ENCODE measurements around the gene MYO1F.

Gene MYO1F

DNA sequence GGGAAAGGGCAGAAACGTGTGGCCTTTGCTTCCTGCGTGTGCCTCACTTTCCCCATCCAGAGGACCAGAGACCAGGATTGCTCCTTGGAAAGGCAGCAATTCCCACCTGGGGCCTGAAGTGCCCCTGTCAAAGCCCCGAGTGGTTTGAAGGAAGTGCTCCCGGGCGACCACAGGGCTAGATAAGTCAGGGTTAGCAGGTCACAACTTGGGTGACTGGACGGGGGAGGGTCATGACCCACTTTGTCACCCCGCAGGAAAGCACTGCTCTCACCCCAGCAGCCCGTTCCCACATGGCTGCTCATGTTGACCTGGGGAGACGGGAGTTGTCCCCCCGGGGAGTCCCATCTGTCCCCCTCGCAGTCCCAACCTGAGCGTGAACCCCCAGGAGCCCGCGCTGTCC, 75.3 kb downstream of the MYO1F start:
- Histone ChIP-seq H3K4me2 (peak overlapping the region; percentile 59), H3K27ac (0 out of 2 replicates have a peak overlapping the region, but pooled peaks have one; percentile 24), H3K9ac (no peak overlapping the region), H4K20me1 (no peaks in the 10 kb centered on the region), H3K36me3 (0 out of 2 replicates have a peak, but pooled peaks cover under 1% of the 10 kb centered on the region), H3K9me3 (no peaks in the 10 kb centered on the region), H3K27me3 (no peaks in the 10 kb centered on the region), H3K4me1 (peaks cover 56% of the 10 kb centered on the region), H3K4me3 (no peak overlapping the region)
- no peak for TF ChIP-seq Cebpa-rat (IDR thresholded peaks at IDR 0.05)

GRCh38 chr19:8501516-8501915, 75.7 kb downstream of the MYO1F start:
- Histone ChIP-seq H3K4me2 (peak overlapping the region; percentile 59), H4K20me1 (no peaks in the 10 kb centered on the region), H3K9ac (no peak overlapping the region), H3K27me3 (no peaks in the 10 kb centered on the region), H3K9me3 (no peaks in the 10 kb centered on the region), H3K27ac (0 out of 2 replicates have a peak overlapping the region, but pooled peaks have one; percentile 24), H3K36me3 (no peaks in the 10 kb centered on the region), H3K4me3 (no peak overlapping the region), H3K4me1 (peaks cover 53% of the 10 kb centered on the region)
- no peak for TF ChIP-seq Cebpa-rat (IDR thresholded peaks at IDR 0.05)

- Histone ChIP-seq H3K36me3 (no peaks in the 10 kb centered on the region), H3K4me1 (peaks cover 47% of the 10 kb centered on the region), H3K4me2 (peak overlapping the region; percentile 39), H3K9me3 (no peaks in the 10 kb centered on the region), H3K9ac (no peak overlapping the region), H3K27me3 (no peaks in the 10 kb centered on the region), H3K4me3 (no peak overlapping the region), H3K27ac (peak overlapping the region; percentile 38; the same call in 1 of the 2 replicates), H4K20me1 (no peaks in the 10 kb centered on the region)
- TF ChIP-seq Cebpa-rat (IDR thresholded peaks at IDR 0.05), result no peak
Measured at GRCh38 chr19:8500158-8500557, 77.1 kb downstream of the MYO1F start.

- no peak overlapping the region for H3K4me3 ChIP-seq
- H3K27me3 ChIP-seq, result no peaks in the 10 kb centered on the region
- H3K4me1 ChIP-seq, result peaks cover 49% of the 10 kb centered on the region
- H3K36me3 ChIP-seq, result no peaks in the 10 kb centered on the region
- H3K4me2 ChIP-seq, result no peak overlapping the region
- no peaks in the 10 kb centered on the region for H3K9me3 ChIP-seq
- no peaks in the 10 kb centered on the region for H4K20me1 ChIP-seq
- no peak overlapping the region for H3K27ac ChIP-seq
- no peak for TF ChIP-seq Cebpa-rat (IDR thresholded peaks at IDR 0.05)
- no peak overlapping the region for H3K9ac ChIP-seq
Measured at GRCh38 chr19:8499048-8499833, 78.0 kb downstream of the MYO1F start.

GRCh38 chr19:8498295-8498694, 78.9 kb downstream of the MYO1F start:
- H3K9ac ChIP-seq, result no peak overlapping the region
- no peaks in the 10 kb centered on the region for H3K27me3 ChIP-seq
- no peaks in the 10 kb centered on the region for H4K20me1 ChIP-seq
- no peak for TF ChIP-seq Cebpa-rat (IDR thresholded peaks at IDR 0.05)
- H3K9me3 ChIP-seq, result no peaks in the 10 kb centered on the region
- peaks cover 50% of the 10 kb centered on the region for H3K4me1 ChIP-seq
- no peak overlapping the region for H3K4me2 ChIP-seq
- H3K4me3 ChIP-seq, result no peak overlapping the region
- no peaks in the 10 kb centered on the region for H3K36me3 ChIP-seq
- H3K27ac ChIP-seq, result no peak overlapping the region

- peaks cover 19% of the 10 kb centered on the region for H4K20me1 ChIP-seq
- peak overlapping the region; percentile 79 for H3K27ac ChIP-seq
- peaks cover 26% of the 10 kb centered on the region for H3K4me1 ChIP-seq
- H3K27me3 ChIP-seq, result no peaks in the 10 kb centered on the region
- peaks cover 25% of the 10 kb centered on the region for H3K36me3 ChIP-seq
- H3K4me2 ChIP-seq, result peak overlapping the region; percentile 86
- H3K4me3 ChIP-seq, result no peak overlapping the region
- TF ChIP-seq Cebpa-rat (IDR thresholded peaks at IDR 0.05), result peak; percentile 82
- peak overlapping the region; percentile 66 for H3K9ac ChIP-seq
- H3K9me3 ChIP-seq, result no peaks in the 10 kb centered on the region
Measured at GRCh38 chr19:8494158-8494557, 83.1 kb downstream of the MYO1F start.

DNA sequence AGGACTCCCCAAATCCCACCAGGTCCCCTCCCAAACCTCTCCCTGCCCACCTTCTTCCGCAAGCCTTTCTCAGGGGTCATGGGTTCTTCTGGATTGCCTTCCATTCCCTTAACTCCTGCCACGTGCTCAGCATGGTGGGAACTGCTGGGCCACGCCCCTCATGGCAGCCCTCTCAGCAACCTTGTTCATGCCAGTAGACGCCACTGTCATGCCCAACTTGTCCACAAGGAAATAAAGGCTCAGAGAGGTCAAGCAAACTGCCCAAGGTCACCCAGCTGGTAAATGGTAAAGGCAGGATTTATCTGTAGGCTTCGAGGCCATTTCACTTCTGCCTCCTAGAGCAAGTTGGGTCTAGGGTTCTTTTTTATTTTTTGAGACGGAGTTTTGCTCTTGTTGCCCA, 85.7 kb downstream of the MYO1F start:
- Histone ChIP-seq H3K4me3 (no peak overlapping the region), H3K4me2 (no peak overlapping the region), H3K27ac (no peak overlapping the region), H3K27me3 (no peaks in the 10 kb centered on the region), H3K4me1 (peaks cover 51% of the 10 kb centered on the region), H3K9ac (no peak overlapping the region), H3K36me3 (peaks cover 51% of the 10 kb centered on the region), H4K20me1 (peaks cover 44% of the 10 kb centered on the region), H3K9me3 (no peaks in the 10 kb centered on the region)
- TF ChIP-seq Cebpa-rat (IDR thresholded peaks at IDR 0.05), result no peak

DNA sequence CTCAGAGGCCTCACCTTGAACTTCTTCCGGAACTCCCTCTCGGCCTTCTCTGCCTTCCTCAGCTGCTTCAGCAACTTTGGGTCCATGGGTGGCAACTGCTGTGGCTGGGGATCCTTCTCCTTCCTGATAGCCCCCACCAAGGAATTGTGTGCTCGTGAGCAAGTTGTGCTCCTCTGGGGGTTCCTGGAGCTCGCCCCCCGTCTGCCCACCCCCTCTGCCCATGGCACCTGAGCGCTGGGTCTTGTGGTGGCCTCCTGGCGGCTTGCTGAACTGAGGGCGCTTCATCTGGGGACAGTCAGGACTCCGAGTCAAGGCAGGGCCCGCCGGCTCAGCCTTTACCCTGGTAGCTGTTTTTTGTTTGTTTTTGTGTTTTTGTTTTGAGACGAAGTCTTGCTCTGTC, 86.4 kb downstream of the MYO1F start:
- TF ChIP-seq Cebpa-rat (IDR thresholded peaks at IDR 0.05), result no peak
- H3K9ac ChIP-seq, result no peak overlapping the region

GRCh38 chr19:8490395-8490760, 86.9 kb downstream of the MYO1F start:
- no peaks in the 10 kb centered on the region for H3K9me3 ChIP-seq

More for the DNA sequence above, 86.4 kb downstream of the MYO1F start:
- Histone ChIP-seq H3K27me3 (no peaks in the 10 kb centered on the region), H3K9me3 (no peaks in the 10 kb centered on the region), H4K20me1 (peaks cover 51% of the 10 kb centered on the region), H3K4me2 (no peak overlapping the region), H3K36me3 (peaks cover 58% of the 10 kb centered on the region), H3K4me3 (no peak overlapping the region), H3K4me1 (peaks cover 58% of the 10 kb centered on the region), H3K27ac (peak overlapping the region; percentile 53)

DNA sequence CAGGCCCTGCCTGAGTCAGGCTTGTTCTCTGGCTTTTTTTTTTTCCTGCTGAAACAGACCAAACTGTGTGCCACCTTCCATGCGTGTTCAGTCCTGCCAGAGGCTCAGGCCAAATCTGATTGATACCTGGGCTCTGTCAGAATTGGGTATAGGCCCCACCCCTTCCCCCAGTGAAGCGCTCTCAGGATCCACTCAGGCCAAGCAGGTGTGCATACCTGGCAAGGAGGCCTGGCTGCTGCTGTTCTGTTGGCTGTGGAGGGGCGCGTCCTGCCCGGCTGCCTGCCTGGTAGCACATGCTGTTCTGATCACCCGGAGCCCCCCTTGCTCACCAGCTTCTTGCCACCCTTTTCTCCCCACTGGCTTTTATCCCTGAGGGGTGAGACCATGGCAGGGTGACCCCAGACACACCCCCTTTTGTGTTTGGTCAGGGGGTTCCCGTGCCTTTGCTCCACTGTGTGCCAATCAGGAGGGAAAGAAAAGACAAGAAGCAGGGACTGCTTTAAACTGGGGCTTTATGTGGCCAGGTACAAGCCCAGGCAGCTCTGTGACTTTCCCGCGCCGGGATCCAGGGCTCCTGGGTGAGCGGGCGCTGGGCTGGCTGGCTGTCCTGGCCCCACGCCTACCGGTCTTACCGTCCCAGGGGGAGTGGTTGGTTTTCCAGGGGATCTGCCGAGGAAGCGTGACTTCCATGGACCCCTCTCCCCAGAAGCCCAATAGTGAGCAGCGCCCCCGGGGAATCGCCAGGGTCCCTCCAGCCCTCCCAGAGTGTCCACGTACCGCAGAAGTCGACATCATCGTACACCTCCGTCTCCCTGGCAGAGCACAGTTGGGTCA, 87.5 kb downstream of the MYO1F start:
- Histone ChIP-seq H3K27me3 (no peaks in the 10 kb centered on the region), H3K27ac (peak overlapping the region; percentile 44; the same call in 1 of the 2 replicates), H3K4me1 (peaks cover 62% of the 10 kb centered on the region), H3K4me3 (no peak overlapping the region), H3K9me3 (no peaks in the 10 kb centered on the region), H3K4me2 (no peak overlapping the region), H4K20me1 (peaks cover 62% of the 10 kb centered on the region), H3K9ac (no peak overlapping the region), H3K36me3 (peaks cover 69% of the 10 kb centered on the region)
- TF ChIP-seq Cebpa-rat (IDR thresholded peaks at IDR 0.05), result no peak

More at GRCh38 chr19:8490395-8490760, 86.9 kb downstream of the MYO1F start:
- Histone ChIP-seq H3K27me3 (no peaks in the 10 kb centered on the region), H3K4me2 (no peak overlapping the region), H4K20me1 (peaks cover 56% of the 10 kb centered on the region), H3K4me3 (no peak overlapping the region), H3K36me3 (peaks cover 63% of the 10 kb centered on the region), H3K27ac (peak overlapping the region; percentile 53; the same call in 1 of the 2 replicates), H3K4me1 (peaks cover 62% of the 10 kb centered on the region), H3K9ac (no peak overlapping the region)
- TF ChIP-seq Cebpa-rat (IDR thresholded peaks at IDR 0.05), result no peak

All from BLaER1 (cell line).